GM18868 (cell line): ENCODE data around the gene NADK.
"Not testable (repeated sequence)": the region's sequence is repeated elsewhere in the genome, so short reads cannot be mapped to it uniquely, and the experiment has no call there.

Experiments
- ATAC-seq: cut with Tn5 transposase; IDR thresholded peaks from one replicate; pipeline ENCODE4 v1.9.1; 2021; ENCODE audit warnings: mild to moderate bottlenecking, moderate library complexity; ENCODE audit not compliant: unreplicated experiment

Gene NADK

DNA sequence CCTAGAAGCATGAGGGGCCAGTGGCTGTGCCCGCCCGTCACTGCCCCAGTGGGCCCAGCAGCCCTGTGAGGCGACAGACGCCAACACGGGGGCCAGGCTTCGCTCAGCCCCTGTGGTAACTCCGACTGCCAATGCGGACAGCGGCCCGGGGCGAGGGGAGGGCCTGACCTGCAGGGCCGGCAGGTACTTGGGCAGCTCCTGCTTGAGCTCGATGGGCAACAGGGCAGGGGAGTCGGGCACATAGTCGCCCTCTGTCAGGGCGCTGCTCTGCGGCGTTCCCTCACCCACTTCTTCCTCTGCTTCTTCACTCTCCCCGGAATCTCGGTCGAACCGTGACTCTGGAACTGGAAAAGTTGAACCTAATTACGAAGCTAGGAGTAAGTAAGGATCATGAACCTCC lies 71.0 kb downstream of the NADK start:
- not testable (repeated sequence) for ATAC-seq

- ATAC-seq = not testable (repeated sequence)
These were observed 72.6 kb downstream of the NADK start for GRCh38 chr1:1705623-1706022.

GRCh38 chr1:1704284-1704957 lies 73.8 kb downstream of the NADK start:
- not testable (repeated sequence) for ATAC-seq

- ATAC-seq = no peak
These were observed 74.5 kb downstream of the NADK start for GRCh38 chr1:1703796-1704195.

DNA sequence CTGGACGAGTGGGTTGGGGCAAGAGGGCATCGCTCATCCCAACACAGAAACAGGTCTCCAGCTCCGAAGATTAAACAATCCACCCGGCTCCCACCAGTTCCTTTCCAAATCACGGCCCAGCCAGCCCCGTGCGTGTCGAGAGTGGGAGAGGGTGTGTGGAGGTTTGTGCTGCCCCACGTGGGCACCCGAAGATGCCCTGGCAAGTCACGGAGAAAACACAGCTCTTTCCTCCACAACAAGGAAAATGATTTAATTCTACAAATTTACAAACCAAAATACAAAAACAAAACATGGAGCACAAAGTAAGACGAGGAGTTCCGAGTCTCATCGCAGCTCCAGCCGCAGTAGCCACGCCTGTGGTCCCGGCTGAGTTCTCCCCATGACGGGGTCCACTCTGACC lies 75.8 kb downstream of the NADK start:
- not testable (repeated sequence) for ATAC-seq
